ENCODE data around the gene ETV6.

The ETV6 gene

DNA sequence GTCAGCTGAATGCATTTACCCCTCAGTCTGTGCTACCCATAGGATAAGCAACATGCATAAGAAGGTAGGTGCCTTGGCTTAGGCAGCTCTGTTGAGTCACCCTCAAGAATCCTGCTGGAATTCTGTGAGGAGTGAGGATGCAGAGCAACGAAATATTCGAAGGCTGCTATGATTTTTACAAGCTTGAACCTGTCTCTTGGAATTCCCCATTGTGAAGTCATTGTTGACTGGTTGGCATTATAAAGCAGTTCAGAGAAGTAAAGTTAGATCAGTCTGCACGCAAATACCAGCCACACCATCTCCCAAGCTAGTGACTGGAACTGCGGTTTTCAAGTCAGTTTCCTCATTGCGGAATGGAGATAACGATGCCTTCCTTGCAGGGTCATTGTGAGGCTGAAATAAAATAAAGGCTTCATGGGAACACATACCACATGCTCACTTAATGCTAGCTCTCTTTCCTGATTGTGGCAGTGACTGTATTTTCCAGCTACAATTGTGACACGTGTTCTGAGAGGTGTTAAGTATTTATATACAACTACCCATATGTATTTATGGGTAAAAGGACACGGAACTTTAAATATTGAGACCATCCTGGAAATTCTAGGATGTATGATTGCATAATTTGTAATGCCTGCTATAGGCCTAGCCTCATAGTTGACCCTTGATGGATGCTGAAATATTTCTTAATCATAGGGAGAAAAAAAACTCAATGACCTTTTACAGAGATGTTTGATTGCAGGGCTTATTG, 96.7 kb downstream of the ETV6 start:
- no peak for DNase-seq

DNA sequence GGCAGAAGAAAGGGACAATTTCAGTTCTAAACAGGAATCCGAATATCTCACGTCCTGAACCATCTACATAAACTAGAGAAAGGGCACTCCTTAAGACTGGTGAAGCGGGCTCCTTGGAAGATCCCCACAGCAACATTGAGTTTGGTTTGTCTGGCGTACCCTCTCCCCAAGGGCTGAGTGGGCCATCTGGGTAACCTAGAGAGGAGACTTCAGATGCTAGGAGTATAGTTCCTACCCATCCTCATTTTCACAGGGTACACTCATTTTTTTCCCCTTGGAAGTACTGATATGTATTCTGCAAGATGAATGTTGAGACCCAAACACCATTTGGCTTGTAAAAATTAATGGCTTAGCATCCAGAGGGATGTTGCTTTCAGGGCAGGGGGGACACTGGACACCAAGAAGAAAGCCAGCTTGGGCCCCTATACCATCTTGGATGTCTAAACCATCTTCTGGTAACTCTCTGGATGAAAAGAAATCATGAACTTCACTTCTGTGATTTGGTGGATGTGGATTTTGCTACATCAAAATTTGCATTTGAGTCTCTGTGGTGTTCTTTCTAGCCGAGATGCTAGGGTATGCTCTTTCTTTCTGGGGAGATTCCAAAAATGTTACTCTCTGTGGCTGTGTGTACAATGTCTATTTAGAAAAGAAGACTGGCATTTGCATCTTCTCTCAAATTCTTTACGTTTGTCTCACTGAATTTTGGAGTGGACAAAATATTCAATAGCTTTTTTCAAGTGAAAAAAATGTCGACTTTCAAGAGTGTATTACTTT, 97.7 kb downstream of the ETV6 start:
- DNase-seq = no peak

DNA sequence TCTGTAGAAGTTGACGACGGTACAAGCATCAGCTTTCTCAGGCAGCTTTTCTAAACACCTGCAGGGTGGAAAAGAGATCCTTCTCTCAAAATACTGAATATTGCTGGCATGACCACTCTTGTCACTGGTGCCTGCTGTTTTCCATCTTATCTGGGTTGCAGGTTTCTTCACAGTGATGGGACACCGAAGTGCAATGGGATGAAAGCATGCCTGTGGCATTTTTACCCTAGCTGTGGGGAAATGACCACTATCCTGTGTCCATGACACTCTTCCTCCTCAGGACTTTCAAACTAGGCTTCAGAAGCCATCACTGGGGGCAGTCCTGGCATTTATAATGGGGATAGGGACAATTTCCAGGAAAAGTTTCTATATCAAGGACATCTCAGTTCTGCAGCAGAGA, 98.5 kb downstream of the ETV6 start:
- DNase-seq = no peak

DNA sequence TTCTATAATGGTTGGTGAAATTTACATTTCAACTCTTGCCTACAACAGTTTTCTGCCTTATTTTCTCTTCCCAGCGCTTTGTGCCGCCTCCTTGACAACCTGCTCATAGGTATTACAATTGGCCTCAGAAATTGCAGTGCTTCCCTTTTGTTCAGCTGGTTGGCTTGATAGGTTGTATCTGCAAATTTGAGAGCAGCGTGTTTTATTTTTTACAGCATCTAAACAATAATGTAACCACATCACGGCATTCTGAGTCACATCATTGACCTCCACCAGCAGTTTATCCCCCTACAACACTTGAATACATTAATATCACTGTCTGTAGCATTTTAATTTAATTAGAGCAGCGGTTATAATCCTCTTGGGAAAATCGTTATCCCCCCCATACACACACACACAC, 99.4 kb downstream of the ETV6 start:
- DNase-seq = no peak

DNA sequence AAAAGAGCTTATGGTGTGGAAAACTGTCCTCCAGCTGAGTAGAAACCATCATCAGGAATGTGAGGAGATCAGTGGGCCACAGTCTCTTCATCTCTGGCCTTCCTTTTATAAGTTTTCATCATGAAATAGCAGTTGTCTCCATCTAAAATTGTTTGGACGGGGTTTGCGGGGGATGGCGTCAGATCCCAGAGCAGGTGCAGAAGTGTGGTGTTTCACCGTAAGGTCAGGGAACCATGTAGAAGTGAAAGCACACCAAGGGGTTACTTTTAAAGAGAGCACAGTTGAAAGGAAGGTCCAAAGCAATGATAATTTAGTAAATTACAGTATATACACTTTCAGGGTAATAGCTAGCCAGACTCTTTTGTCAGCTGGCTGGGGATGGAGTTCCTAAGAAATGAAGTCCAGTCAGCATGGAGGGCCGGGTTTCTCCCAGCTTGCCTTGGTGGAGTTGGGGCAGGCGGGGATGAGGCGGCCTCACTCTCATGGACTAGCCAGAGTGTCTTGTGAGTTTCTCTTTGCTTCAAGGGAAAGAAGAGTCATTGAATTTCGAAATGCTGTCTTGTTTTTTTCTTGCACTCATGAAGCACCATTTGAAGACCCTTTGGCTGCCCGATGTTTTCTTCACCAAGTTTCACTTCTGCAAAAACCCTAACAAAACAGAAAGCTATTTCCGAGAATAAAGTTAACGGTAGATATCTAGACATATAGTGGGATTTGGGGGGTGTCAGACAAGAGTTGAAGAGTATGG, 100.6 kb downstream of the ETV6 start:
- DNase-seq = no peak

DNA sequence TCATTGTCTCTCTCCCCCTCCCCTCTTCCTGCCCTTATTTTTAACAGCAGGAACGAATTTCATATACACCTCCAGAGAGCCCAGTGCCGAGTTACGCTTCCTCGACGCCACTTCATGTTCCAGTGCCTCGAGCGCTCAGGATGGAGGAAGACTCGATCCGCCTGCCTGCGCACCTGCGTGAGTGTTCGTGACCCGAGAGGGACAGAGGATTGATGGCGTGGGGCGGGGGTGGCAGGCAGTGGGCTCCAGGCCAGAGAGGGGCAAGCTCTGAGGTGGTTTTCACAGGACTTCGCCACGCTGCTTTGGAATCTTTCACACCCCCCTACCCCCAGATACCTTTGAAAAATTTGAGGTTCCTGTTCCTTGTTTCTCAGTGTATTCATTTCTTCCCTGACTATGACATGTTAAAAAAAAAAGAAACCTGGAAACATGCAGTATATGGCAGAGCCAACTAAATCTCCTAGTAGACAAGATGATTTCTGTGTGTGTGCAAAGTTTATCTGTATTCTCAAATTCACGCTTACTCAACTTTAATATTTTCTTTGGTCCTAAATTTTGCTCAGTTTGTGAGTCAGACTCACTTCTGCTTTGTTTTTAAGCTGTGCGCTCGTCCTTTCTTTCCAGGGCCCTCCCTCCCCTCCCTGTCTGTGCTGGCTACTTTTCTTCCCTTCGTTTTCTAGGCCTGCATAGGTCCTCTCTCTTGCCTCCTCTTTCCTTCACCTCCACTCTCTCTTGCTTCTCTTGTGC, 103.1 kb downstream of the ETV6 start:
- no peak for DNase-seq

DNA sequence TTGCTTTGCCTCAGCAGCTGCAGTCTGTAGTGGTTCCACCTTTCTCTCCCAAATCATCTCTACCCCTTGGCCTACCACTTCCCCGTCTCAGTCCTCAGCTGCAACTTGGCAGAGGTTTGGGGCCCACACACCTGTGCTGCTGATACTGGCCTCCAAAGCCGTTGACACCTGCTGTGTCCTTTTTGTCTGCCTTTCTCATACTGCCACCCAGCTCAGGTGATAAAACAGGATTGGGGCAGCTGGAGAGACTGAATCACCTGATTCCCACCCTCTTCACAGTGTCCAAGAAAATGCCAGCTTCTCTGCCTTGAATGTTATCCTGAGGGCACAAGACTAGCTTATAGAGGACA, 103.7 kb downstream of the ETV6 start:
- peak; percentile 43 for DNase-seq

DNA sequence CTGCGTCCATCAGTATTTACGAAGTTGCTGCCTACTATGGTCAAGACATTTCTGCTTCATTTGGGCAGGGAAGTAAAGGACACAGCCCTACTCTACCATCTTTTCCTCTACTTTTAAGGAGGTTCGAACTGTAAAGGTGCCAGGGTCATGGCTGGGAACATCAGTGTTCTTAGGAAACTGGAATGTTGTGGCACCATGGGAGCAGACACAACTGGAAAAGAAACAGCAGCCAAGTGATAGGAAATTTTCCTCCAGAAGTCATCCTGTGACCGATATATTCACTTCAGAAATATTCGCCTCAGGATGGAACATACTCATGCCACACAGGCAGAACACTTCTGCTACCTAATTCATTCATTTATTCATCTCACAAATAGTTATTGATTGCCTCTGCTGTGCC, 104.4 kb downstream of the ETV6 start:
- DNase-seq = no peak

DNA sequence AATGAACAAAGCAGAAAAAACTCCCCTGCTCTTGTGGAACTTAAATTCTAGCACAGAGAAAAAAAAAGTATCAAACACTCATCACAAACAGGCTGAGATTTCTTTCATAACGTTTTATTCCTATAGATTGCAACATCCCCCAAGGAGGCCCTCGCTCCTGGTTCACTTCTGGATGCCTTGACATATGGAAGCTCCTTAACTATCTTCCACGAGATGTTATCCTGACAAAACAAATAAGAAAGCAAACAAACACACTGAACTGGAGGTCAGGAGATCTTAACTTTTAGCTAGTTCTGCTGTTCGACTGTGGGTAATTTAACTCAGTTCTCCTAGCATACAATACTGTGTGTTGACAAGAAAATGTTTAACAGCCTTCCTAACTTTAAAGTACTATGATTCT, 104.8 kb downstream of the ETV6 start:
- no peak for DNase-seq

DNA sequence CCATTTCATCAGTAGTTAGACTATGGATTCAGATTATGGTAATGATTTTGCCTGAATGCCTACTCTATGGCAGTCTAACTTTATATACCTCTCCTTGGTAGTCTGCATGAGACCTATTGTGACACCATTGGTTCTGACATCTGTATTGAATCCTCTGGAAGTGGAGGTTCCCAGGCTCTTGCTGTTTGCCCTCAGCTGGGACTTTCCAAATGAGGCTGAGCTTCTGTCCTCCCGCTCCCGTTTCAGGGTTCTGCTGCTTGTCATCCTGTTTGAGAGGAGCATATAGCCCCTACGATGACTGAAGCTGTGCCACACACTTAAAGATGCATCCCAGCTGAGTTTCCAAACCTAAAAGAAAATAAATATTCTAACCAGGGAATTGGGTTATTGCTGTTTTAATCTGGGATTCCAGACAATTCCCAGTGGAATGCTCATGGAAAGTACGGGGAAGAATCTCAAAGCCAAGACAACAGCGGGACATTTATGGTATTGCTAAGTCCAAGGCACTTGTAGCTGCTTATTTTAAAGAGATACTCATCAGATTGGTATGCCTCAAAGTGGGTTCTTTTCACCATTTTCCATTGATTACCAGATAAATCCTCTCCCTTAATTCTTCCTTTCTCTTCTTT, 105.9 kb downstream of the ETV6 start:
- no peak for DNase-seq

DNA sequence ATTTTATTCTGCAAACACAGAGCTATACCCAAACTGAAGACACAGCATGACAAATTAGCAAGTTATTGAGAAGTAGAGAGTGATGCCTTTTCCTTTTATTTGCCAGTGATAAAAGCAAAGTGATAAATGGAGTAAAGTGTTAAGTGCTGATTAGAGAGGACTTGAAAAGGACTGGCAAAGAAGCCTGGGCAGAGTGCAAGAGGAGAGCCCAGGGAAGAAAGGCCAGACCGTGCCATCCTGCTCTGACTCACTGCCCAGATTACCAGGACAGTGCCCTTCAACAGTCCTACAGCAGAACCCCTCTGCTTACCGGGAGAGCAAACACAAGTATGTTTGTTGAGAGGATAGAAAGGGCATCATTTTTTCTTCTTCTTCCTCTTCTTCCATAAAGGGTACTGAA, 106.5 kb downstream of the ETV6 start:
- no peak for DNase-seq

DNA sequence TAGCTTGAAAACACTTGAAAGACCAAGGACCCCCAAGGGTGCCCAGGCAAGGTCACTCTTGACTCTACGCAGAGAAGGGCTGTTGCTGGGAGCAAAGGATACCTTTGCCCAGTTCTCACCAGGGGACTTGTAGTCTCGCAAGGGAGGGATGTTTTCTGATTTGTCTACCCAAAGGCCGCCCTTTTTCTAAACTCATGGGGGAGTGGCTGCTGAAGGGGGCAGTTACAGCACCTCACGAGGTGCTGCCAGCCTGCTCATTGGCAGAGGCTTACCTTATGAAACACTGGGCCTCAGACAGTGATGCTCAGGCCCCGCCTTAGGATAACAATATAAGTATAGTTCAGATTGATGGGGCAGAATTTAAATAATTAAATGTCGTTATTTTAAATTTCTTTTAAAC, 107.0 kb downstream of the ETV6 start:
- DNase-seq = no peak

DNA sequence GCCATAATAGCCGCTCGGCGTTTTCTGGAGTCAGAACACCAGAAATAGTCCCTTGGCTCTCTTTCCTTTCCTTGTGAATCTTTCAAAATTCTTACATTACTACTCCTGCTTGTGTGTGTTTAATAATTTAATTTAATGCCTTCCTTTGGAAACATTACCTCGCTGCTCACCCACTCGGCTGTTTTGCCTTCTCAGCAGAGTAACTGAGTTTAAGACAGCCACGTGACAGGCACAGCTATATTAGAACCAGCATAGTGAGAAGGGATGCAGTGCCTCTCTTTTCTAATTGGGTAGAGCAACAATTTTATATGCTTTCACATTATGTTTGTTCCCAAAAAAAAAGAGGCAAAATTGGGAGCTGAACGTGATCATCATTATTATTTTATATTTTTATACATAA, 107.6 kb downstream of the ETV6 start:
- DNase-seq = no peak

DNA sequence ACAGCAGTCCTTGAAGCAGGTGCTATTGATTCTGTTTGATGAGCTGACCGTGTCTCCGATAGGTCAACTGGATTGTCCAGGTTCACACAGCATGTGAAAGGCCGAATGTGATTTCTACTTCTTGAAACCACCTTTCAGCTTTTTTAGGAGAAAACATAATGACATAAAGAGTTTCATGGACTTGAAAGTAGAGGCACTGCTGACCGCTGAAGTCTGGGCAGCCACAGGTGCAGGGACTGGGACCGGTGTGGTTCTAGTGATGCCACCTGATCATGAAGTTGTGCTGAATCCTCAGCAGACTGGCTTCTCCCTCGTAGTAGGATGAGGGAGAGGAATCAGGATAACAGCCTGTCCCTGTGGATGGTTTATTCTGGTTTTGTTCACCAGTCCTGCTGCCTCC, 108.1 kb downstream of the ETV6 start:
- DNase-seq = no peak

DNA sequence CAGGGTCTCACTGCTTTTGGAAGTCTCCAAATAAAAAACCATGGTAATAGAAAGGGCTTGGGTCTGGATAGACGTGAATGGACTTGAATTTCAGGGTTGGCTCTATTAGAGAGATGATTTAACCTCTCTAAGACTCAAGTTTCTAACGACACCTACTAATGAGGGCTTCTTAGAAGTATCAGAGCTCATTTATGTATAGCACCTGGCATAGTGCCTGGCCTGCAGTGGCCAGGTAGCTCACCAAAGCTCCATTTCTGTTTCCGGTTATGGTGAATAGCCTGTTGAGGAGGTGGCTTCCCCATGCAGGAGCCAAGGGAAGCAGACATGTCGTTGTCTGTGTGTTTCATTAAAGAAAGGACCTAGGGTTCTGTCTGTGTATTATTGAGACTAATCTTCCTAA, 108.6 kb downstream of the ETV6 start:
- no peak for DNase-seq

DNA sequence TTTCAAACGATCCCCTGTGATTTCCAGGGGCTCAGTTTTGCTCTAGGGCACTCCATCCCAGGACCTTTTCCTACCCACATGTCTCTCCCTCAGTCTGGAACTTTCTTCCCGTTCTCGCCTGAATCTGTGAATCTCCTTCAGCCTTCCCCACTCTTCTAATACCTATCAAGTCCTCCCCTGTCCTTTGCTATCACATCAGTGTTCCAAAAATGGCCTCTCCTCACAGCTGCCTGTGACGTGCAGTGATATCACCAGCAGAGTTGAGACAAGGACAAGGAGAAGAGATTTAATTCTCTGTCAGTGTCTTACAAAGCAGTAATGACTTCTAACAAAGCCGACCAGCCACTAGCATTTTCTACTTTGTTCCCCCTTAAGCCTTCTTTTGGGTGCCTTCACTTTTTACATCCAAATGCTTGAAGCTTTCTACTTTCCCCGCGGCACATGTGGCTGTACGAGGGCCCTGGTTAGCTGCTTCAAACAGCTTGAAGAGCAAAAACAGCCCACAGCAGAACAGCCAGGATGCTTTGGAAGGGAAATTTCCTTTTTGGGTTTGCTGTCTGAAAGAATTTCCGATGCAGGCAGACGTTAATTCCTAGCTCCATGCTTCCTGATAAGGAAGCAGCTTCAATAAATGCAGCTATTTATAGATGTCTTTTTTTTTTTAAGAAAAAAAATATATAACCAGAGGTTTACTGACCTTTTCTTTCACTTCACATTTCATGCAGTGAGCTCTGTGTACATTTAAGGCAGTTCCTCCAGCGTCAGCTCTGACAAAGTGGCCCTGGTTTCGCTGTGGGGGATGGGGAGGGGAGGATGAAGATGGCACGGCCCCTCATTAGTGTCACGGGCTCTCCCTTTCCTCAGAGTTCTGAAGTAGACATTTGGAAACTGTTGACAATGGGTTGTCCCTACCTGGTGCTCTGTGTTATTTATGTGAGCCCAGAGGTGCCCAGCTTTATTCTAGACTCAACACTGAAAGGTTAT, 109.3 kb downstream of the ETV6 start:
- no peak for DNase-seq

DNA sequence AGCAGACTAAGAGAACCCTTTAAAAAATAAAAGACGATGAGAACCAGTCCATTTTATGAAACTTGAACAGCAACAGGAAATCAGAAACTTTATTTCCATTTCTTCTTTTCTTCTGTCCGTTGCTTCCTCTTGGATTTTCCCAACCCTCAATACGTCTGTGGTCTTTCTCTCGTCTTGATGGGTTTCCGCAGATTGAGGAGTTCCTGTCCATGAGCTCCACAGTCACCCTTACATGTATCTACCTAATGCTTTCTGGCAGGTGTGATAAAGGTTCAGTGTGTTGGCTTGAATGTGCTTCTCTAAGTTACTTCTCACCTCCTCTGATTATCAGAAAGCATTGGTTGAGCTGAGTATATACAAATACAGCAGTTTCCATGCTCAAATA, 110.0 kb downstream of the ETV6 start:
- no peak for DNase-seq

DNA sequence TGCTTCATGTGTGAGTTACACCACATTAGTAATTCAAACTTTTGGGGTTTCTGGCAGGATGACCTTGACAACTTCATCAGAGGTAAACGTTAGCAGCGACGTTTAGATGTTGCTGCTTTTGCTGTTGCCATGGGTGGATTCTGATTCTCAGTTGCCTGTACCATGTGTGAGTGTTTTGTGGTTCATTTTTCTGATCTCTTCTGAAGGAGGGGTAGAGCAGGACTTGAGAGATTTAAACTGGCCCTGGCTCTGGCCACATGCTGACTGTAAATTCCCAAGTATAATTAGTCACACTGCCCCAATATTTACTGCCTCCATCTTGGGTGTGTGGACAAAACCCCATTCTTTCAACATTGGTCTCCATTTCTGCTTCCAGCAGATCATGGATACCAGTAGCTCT, 110.4 kb downstream of the ETV6 start:
- no peak for DNase-seq

DNA sequence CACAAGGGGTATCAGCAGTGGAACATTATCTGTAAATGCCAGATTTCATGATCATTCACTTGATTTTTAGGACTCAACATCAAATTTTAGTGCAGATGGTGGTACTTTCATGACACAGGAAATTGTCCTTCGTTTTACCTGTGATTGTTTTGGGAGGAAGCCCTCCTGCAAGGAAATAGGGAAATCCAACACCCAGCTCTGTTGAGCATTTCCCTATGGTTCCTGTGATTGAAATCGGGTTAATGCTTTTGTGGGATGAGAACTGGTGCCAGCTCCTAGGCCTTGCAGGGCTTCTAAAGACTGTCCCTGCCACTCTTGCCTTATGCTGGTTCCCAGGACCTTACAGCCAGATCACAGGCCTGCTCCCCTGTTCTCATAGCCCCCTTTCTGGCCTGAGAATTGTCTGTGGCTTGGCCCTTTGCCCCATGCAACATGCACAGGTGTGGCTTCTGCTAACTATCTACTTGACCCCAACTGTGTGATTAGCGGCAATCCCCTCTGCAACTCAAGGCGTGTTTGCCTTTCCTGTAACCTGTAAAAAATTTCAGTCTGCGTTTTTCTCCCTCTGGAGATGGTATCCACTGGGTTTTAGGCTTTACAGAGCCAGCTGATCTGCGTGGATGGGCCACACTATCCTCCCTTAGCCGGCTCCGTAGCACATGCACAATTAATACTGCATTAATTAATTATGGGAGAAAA, 112.5 kb downstream of the ETV6 start:
- DNase-seq = no peak

DNA sequence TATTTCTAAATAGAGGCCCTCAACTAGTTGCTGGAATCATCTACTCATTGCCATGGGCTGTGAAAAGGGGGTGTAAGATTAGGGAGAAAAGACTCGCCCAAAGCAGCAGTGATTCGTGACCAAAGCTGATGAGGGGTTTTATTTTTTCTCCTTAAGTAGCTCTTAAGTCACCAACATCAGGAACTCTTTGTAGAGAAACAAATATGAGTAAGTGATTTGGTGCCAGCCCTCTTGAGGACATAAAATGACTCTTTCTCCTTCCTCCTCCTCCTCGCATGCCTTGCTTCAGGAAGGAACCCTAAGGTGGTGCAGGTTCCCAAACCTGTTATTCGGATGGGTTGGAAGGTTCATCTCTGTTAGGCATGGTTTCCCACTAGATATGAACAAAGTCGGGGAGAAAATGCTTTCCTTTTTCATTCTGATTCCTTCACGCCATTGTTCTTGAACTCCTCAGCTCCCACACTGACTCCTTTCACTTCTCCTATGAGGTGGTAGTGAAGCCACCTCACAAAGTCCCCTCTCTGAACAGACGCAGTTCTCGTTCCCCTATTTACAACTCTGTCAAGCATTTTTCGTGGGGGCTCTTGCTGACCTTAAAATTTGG, 113.4 kb downstream of the ETV6 start:
- DNase-seq = no peak

All from DMS153 (cell line).